ENCODE measurements around the gene LGR4. TPM values are rescaled to one million over a fixed set of nuclear protein-coding genes. Genes with fewer than 3 reads are reported as not detected.

The LGR4 gene
- total RNA-seq, 2 experiments from 2014 or later: 0.06 to 1.2 TPM

DNA sequence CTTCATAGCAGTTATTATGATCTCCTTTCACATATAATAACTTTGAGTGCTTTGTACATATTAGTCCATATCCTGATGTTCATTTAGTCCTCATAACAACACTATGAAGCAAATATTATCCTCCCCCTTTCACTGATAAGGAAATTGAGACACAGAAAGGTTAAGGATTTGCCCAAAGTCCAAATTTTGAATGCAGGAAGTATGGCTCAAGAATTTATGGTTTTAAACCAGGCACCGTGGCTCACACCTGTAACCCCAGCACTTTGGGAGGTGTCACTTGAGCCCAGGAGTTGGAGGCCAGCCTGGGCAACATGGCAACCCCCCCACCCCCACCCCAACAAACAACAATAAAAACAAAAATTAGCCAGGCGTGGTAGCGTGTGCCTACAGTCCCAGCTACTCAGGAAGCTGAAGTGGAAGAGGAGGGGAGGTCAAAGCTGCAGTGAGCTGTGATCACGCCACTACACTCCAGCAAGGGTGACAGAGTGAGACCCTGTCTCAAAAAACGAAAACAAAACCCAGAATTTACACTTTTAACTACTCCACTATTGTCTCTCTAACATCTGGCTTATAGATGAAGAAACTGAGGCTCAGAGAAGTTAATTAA lies 118.1 kb downstream of the LGR4 start:
- Histone ChIP-seq H3K9me3 (ENCODE audit: low read length) (no peaks in the 10 kb centered on the region), H4K20me1 (ENCODE audit: insufficient read depth, low read length) (no peaks in the 10 kb centered on the region), H3K27ac (ENCODE audit: low read depth, low read length, poor library complexity, severe bottlenecking) (no peak overlapping the region), H3K4me1 (ENCODE audit: insufficient read depth, low read length, poor library complexity, severe bottlenecking) (no peaks in the 10 kb centered on the region), H3K4me3 (ENCODE audit: low read depth, low read length, poor library complexity, severe bottlenecking) (no peak overlapping the region), H3K79me2 (ENCODE audit: insufficient read depth, low read depth, low read length) (no peaks in the 10 kb centered on the region), H3K4me2 (ENCODE audit: low read length) (no peak overlapping the region), H3K36me3 (ENCODE audit: insufficient read depth, low read length) (peaks cover 31% of the 10 kb centered on the region), H2AFZ (ENCODE audit: low read length) (no peak overlapping the region), H3K9me2 (ENCODE audit: insufficient read depth, low read length) (no peaks in the 10 kb centered on the region)
- no peak for DNase-seq (ENCODE audit: low spot score)
- BruUV-seq (replicated peaks): no TSS peak
- ChIA-PET POLR2A (no interaction called here), CTCF (ENCODE audit: unreplicated experiment) (interaction anchor here (0.6 kb wide), 1 partner anchor 711 kb away, joined by 4 read pairs; no protein-coding TSS in a partner anchor)
- intact Hi-C loops (cut with micrococcal nuclease; ENCODE audit: unreplicated experiment): no loop called here
- no peak for TF ChIP-seq CTCF (conservative IDR thresholded peaks at IDR 0.05; ENCODE audit: low read length)
- TF ChIP-seq EZH2phosphoT487 (IDR thresholded peaks at IDR 0.05; ENCODE audit: borderline replicate concordance, low read depth, low read length): no peak

DNA sequence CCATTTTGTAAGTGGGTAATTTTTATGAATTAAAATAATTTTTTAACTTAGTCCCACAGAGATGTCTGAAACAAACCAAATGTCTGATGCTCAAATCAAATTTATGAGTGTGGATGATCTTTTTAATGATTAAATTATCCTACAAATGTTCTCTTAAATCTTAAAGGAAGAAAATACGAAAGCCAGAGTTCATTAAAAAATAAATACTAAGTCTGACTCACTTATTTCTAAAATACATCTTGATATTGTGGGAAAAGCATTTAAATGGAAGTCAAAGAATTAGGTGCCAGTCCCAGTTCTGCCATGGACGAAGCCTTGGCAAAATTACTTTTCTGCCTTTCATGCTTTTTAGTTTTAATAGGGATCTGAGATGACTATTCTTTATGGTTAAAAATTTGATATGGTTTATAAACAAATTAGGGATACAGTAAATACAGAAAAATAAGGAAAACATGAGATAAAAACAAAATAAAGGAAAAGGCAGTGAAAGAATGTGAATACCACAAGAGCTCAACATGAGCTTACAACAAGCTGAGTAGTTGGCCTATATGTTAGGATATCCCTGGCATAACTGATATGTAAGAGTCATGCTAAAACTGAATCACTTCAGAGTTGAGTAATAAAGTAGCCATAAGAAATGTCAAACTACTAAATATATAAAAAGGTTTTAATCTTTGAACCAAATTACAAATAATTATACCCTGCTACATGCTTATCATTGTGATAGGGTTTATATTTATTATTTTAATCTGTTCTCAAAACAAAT lies 118.8 kb downstream of the LGR4 start:
- DNase-seq (ENCODE audit: low spot score): no peak
- no peak for TF ChIP-seq CTCF (conservative IDR thresholded peaks at IDR 0.05; ENCODE audit: low read length)
- no peak for TF ChIP-seq EZH2phosphoT487 (IDR thresholded peaks at IDR 0.05; ENCODE audit: borderline replicate concordance, low read depth, low read length)

DNA sequence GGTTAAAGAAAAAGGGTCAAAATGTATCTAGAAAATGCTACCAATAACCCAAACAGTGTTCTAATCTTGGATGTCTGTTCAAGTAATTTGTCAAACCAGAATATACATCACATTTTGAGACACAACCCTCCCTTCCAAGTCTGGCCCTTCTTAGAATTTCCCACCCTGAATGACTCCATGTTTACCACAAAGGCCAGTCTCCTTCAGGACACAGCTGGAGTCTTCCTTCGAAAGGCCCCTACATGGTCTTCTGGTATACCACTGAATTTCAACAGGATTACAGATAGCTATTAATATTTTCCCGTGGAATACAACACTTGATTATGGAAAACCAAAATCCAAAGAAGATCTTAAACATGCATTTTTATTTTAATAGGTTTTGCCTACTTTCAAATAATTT lies 119.8 kb downstream of the LGR4 start:
- Histone ChIP-seq H3K27ac (ENCODE audit: low read depth, low read length, poor library complexity, severe bottlenecking) (no peak overlapping the region), H3K4me1 (ENCODE audit: insufficient read depth, low read length, poor library complexity, severe bottlenecking) (no peaks in the 10 kb centered on the region), H3K4me3 (ENCODE audit: low read depth, low read length, poor library complexity, severe bottlenecking) (no peak overlapping the region), H2AFZ (ENCODE audit: low read length) (no peak overlapping the region), H3K36me3 (ENCODE audit: insufficient read depth, low read length) (peaks cover 34% of the 10 kb centered on the region), H3K79me2 (ENCODE audit: insufficient read depth, low read depth, low read length) (no peaks in the 10 kb centered on the region), H4K20me1 (ENCODE audit: insufficient read depth, low read length) (no peaks in the 10 kb centered on the region), H3K9me2 (ENCODE audit: insufficient read depth, low read length) (no peaks in the 10 kb centered on the region), H3K9me3 (ENCODE audit: low read length) (no peaks in the 10 kb centered on the region), H3K4me2 (ENCODE audit: low read length) (no peak overlapping the region)
- CTCF ChIA-PET (ENCODE audit: unreplicated experiment): no interaction called here
- TF ChIP-seq CTCF (conservative IDR thresholded peaks at IDR 0.05; ENCODE audit: low read length): no peak
- no peak for TF ChIP-seq EZH2phosphoT487 (IDR thresholded peaks at IDR 0.05; ENCODE audit: borderline replicate concordance, low read depth, low read length)
- POLR2A ChIA-PET: interaction anchor here (0.8 to 1.2 kb wide), 3 partner anchors 11 to 40 kb away, joined by 3 read pairs; partner anchors contain the start of gene CCDC34
- BruUV-seq (replicated peaks): no TSS peak
- intact Hi-C loops (cut with micrococcal nuclease; ENCODE audit: unreplicated experiment): no loop called here
- no peak for DNase-seq (ENCODE audit: low spot score)

More for the DNA sequence above, 118.8 kb downstream of the LGR4 start:
- Histone ChIP-seq H3K79me2 (ENCODE audit: insufficient read depth, low read depth, low read length) (no peaks in the 10 kb centered on the region), H3K9me2 (ENCODE audit: insufficient read depth, low read length) (no peaks in the 10 kb centered on the region), H3K4me1 (ENCODE audit: insufficient read depth, low read length, poor library complexity, severe bottlenecking) (no peaks in the 10 kb centered on the region), H3K4me3 (ENCODE audit: low read depth, low read length, poor library complexity, severe bottlenecking) (no peak overlapping the region), H2AFZ (ENCODE audit: low read length) (no peak overlapping the region), H3K36me3 (ENCODE audit: insufficient read depth, low read length) (peaks cover 34% of the 10 kb centered on the region), H4K20me1 (ENCODE audit: insufficient read depth, low read length) (no peaks in the 10 kb centered on the region), H3K27ac (ENCODE audit: low read depth, low read length, poor library complexity, severe bottlenecking) (no peak overlapping the region), H3K9me3 (ENCODE audit: low read length) (no peaks in the 10 kb centered on the region), H3K4me2 (ENCODE audit: low read length) (no peak overlapping the region)
- POLR2A ChIA-PET: interaction anchor here (0.8 to 1.2 kb wide), 2 partner anchors 10 to 16 kb away, joined by 3 read pairs; partner anchors contain the start of gene CCDC34
- intact Hi-C loops (cut with micrococcal nuclease; ENCODE audit: unreplicated experiment): no loop called here
- CTCF ChIA-PET (ENCODE audit: unreplicated experiment): no interaction called here
- BruUV-seq (replicated peaks): no TSS peak

Data from OCI-LY7 (cell line).